Stimulated activated effector memory CD8-positive, alpha-beta T cell treated with anti-CD3 and anti-CD28 coated beads, Interleukin-12 subunit alpha, Interleukin-12 subunit beta, amount 100 ng/mL, for 72 hours (primary cell): ENCODE results near the gene VIP.

Experiments used
- ATAC-seq: fragments of 150-1000 bp; cut with Tn5 transposase; 2 replicates; pipeline ENCODE4 v1.10.0; 2021
- DNase-seq, 2 donors: peaks; one replicate each; pipeline ENCODE4 v3.0.0; 2021 to 2022; ENCODE audit warnings: low spot score in 2 of 2
- H3K27ac Mint-ChIP-seq: one replicate; pipeline ENCODE4 v1.8.0; 2022; ENCODE audit warnings: mild to moderate bottlenecking, mixed read lengths
- H3K36me3 Mint-ChIP-seq: one replicate; pipeline ENCODE4 v1.8.0; 2022; ENCODE audit warnings: mild to moderate bottlenecking, mixed read lengths
- H3K4me1 Mint-ChIP-seq: one replicate; pipeline ENCODE4 v1.8.0; 2022; ENCODE audit warnings: mixed read lengths
- H3K4me3 Mint-ChIP-seq: one replicate; pipeline ENCODE4 v1.8.0; 2022; ENCODE audit warnings: mild to moderate bottlenecking, mixed read lengths
- H3K9me3 Mint-ChIP-seq: one replicate; pipeline ENCODE4 v1.8.0; 2022; ENCODE audit warnings: mixed read lengths

The VIP gene

GRCh38 chr6:152749336-152749735 is 1.3 kb upstream of the VIP start:
- Mint-ChIP-seq H3K4me1 (no peaks in the 10 kb centered on the region), H3K4me3 (no peak overlapping the region), H3K27ac (no peak overlapping the region), H3K9me3 (no peaks in the 10 kb centered on the region), H3K36me3 (no peaks in the 10 kb centered on the region)
- no peak for DNase-seq
- no peak for ATAC-seq

GRCh38 chr6:152765331-152765730 is 14.7 kb downstream of the VIP start:
- DNase-seq: no peak
- H3K36me3 Mint-ChIP-seq: no peaks in the 10 kb centered on the region
- no peaks in the 10 kb centered on the region for H3K4me1 Mint-ChIP-seq
- no peak overlapping the region for H3K27ac Mint-ChIP-seq
- ATAC-seq: no peak
- no peaks in the 10 kb centered on the region for H3K9me3 Mint-ChIP-seq
- no peak overlapping the region for H3K4me3 Mint-ChIP-seq

GRCh38 chr6:152769159-152769558 is 18.6 kb downstream of the VIP start:
- Mint-ChIP-seq H3K9me3 (no peaks in the 10 kb centered on the region), H3K4me1 (no peaks in the 10 kb centered on the region), H3K27ac (no peak overlapping the region), H3K36me3 (no peaks in the 10 kb centered on the region), H3K4me3 (no peak overlapping the region)
- ATAC-seq (no peak), DNase-seq (no peak)

GRCh38 chr6:152769993-152770392 is 19.4 kb downstream of the VIP start:
- no peak overlapping the region for H3K4me3 Mint-ChIP-seq
- DNase-seq: no peak
- H3K4me1 Mint-ChIP-seq: no peaks in the 10 kb centered on the region
- ATAC-seq: peak; percentile 43
- no peak overlapping the region for H3K27ac Mint-ChIP-seq
- H3K9me3 Mint-ChIP-seq: no peaks in the 10 kb centered on the region
- no peaks in the 10 kb centered on the region for H3K36me3 Mint-ChIP-seq

GRCh38 chr6:152771061-152771687 is 20.6 kb downstream of the VIP start:
- ATAC-seq (peak; percentile 26), DNase-seq (no peak)
- no peaks in the 10 kb centered on the region for H3K4me1 Mint-ChIP-seq
- no peaks in the 10 kb centered on the region for H3K9me3 Mint-ChIP-seq
- H3K27ac Mint-ChIP-seq: no peak overlapping the region
- H3K36me3 Mint-ChIP-seq: no peaks in the 10 kb centered on the region
- H3K4me3 Mint-ChIP-seq: no peak overlapping the region

- H3K4me1 Mint-ChIP-seq: no peaks in the 10 kb centered on the region
- ATAC-seq: no peak
These were observed 24.8 kb downstream of the VIP start for GRCh38 chr6:152775428-152775827.

GRCh38 chr6:152776833-152777232 is 26.2 kb downstream of the VIP start:
- Mint-ChIP-seq H3K9me3 (no peaks in the 10 kb centered on the region), H3K36me3 (no peaks in the 10 kb centered on the region), H3K4me3 (no peak overlapping the region), H3K4me1 (no peaks in the 10 kb centered on the region), H3K27ac (no peak overlapping the region)
- ATAC-seq: no peak
- DNase-seq: no peak

More at GRCh38 chr6:152775428-152775827, 24.8 kb downstream of the VIP start:
- no peaks in the 10 kb centered on the region for H3K9me3 Mint-ChIP-seq
- H3K36me3 Mint-ChIP-seq: no peaks in the 10 kb centered on the region
- no peak overlapping the region for H3K27ac Mint-ChIP-seq
- no peak for DNase-seq
- H3K4me3 Mint-ChIP-seq: no peak overlapping the region

- no peaks in the 10 kb centered on the region for H3K36me3 Mint-ChIP-seq
- H3K4me3 Mint-ChIP-seq: no peak overlapping the region
- no peak overlapping the region for H3K27ac Mint-ChIP-seq
- DNase-seq: no peak
- no peaks in the 10 kb centered on the region for H3K4me1 Mint-ChIP-seq
- H3K9me3 Mint-ChIP-seq: no peaks in the 10 kb centered on the region
- no peak for ATAC-seq
These were observed 32.8 kb downstream of the VIP start for GRCh38 chr6:152783217-152783878.

- H3K36me3 Mint-ChIP-seq: no peaks in the 10 kb centered on the region
- no peak overlapping the region for H3K27ac Mint-ChIP-seq
- H3K9me3 Mint-ChIP-seq: no peaks in the 10 kb centered on the region
- H3K4me1 Mint-ChIP-seq: no peaks in the 10 kb centered on the region
- ATAC-seq (no peak), DNase-seq (no peak)
- no peak overlapping the region for H3K4me3 Mint-ChIP-seq
These were observed 44.1 kb downstream of the VIP start for GRCh38 chr6:152794696-152795095.

- Mint-ChIP-seq H3K27ac (no peak overlapping the region), H3K9me3 (no peaks in the 10 kb centered on the region), H3K36me3 (no peaks in the 10 kb centered on the region), H3K4me1 (no peaks in the 10 kb centered on the region), H3K4me3 (no peak overlapping the region)
- no peak for ATAC-seq
- DNase-seq: no peak
These were observed 53.6 kb downstream of the VIP start for GRCh38 chr6:152804150-152804549.
